Uterus (tissue), 2 donors: ENCODE data around the gene RAD9A.

Experiments used
- POLR2A ChIP-seq, 2 donors: fragments of 450-650 bp; IDR thresholded peaks; one replicate each; pipeline ENCODE4 v1.6.1; 2016; ENCODE audit warnings: antibody characterized with exemption in 2 of 2, mild to moderate bottlenecking in 1 of 2, moderate library complexity in 1 of 2
- TF ChIP-seq, protein P1 (sequence below), 4 experiments: fragments of 200-600 bp in 2 of 4; fragments of 450-650 bp in 2 of 4; sonication (generic) in 2 of 4; IDR thresholded peaks; one replicate each; pipeline ENCODE4 v1.5.1; 2016 to 2019; ENCODE audit warnings: antibody characterized with exemption in 4 of 4, mild to moderate bottlenecking in 2 of 4, moderate library complexity in 1 of 4

DNA sequence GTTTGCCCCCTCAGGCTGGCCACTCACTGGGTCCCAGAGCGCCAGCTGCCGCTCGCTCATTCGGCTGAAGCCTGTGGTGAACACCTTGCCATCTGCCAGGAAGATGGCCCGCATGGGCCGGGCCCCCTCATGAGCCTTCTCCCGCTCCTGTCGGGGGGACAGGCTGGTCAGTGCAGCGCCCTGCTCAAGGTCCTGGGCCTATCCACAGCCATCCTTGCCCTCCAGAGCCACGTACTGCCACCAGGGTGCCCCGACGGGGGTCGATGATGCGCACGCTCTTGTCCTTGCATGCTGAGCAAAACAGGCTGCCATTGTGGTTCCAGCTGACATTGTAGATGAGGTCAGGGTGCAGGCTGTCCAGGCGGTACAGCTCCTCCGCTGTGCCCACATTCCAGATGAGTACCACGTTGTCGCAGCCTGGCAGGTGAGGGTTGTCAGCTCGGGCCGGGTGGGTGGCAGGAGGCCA, 49.3 kb downstream of the RAD9A start:
- TF ChIP-seq, protein P1, sequence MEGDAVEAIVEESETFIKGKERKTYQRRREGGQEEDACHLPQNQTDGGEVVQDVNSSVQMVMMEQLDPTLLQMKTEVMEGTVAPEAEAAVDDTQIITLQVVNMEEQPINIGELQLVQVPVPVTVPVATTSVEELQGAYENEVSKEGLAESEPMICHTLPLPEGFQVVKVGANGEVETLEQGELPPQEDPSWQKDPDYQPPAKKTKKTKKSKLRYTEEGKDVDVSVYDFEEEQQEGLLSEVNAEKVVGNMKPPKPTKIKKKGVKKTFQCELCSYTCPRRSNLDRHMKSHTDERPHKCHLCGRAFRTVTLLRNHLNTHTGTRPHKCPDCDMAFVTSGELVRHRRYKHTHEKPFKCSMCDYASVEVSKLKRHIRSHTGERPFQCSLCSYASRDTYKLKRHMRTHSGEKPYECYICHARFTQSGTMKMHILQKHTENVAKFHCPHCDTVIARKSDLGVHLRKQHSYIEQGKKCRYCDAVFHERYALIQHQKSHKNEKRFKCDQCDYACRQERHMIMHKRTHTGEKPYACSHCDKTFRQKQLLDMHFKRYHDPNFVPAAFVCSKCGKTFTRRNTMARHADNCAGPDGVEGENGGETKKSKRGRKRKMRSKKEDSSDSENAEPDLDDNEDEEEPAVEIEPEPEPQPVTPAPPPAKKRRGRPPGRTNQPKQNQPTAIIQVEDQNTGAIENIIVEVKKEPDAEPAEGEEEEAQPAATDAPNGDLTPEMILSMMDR (IDR thresholded peaks at IDR 0.05) = no peak
- no peak for TF ChIP-seq POLR2A (IDR thresholded peaks at IDR 0.05)
